Mammary epithelial cell (primary cell): ENCODE results near the gene PYGB.

Experiments used
- EZH2 ChIP-seq: IDR thresholded peaks from 2 replicates; pipeline ENCODE4 v1.6.1; 2012; ENCODE audit warnings: low read length, inconsistent platforms, borderline replicate concordance
- TF ChIP-seq, protein P1 (sequence below), 2 donors: IDR thresholded peaks in 1 of 2; conservative IDR thresholded peaks in 1 of 2; 2 replicates each; pipeline ENCODE4 v1.5.1; 2011 to 2012; ENCODE audit warnings: inconsistent platforms in 2 of 2, low read length in 2 of 2, mild to moderate bottlenecking in 2 of 2, control low read depth in 1 of 2, low read depth in 1 of 2; ENCODE audit not compliant: insufficient read depth in 1 of 2; ENCODE audit errors: extremely low read depth in 1 of 2

DNA sequence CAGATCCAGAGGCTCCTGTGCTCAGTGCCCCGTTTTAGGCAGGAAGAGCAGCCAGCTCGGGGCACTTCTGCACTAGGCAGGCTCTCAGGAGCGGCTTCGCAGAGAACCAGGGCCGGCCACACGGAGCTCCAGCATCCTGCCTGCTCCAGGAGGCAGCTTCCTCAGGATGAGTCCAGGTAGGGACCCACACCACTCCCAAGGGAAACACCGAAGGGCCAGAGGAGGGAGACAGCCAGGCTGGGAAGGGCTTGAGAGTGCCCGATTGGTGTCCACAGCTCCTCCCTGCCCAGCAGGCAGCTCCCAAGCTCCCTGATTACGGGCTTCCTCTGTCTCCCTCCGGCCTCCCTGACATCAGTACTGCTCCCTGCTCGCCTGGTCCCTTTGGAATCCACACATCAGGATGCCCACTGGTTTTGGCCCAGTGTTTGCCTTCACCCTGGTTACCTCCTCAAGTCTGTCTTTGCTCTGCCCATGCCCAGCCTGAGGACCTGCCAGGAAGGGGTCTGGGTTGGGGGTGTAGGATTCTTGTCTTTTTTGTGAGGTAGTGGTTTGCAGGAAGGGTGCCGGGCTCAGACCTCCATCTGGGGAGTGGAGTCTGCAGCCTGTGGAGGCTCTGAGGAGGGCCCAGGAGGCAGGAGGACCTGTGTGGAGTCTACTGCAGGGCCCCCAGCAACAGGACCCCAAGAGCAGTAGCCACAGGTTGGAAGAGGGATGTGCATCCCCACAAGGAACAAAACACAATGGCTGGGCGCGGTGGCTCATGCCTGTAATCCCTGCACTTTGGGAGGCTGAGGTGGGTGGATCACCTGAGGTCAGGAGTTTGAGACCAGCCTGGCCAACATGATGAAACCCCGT lies 11.2 kb upstream of the PYGB start:
- TF ChIP-seq, protein P1, sequence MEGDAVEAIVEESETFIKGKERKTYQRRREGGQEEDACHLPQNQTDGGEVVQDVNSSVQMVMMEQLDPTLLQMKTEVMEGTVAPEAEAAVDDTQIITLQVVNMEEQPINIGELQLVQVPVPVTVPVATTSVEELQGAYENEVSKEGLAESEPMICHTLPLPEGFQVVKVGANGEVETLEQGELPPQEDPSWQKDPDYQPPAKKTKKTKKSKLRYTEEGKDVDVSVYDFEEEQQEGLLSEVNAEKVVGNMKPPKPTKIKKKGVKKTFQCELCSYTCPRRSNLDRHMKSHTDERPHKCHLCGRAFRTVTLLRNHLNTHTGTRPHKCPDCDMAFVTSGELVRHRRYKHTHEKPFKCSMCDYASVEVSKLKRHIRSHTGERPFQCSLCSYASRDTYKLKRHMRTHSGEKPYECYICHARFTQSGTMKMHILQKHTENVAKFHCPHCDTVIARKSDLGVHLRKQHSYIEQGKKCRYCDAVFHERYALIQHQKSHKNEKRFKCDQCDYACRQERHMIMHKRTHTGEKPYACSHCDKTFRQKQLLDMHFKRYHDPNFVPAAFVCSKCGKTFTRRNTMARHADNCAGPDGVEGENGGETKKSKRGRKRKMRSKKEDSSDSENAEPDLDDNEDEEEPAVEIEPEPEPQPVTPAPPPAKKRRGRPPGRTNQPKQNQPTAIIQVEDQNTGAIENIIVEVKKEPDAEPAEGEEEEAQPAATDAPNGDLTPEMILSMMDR (conservative IDR thresholded peaks at IDR 0.05 in 1 of 2, IDR thresholded peaks at IDR 0.05 in 1 of 2; ENCODE audit: extremely low read depth in 1 of 2, insufficient read depth in 1 of 2, low read depth in 1 of 2, low read length in 2 of 2) = no peak
- no peak for TF ChIP-seq EZH2
